Fibroblast of skin of abdomen (primary cell): Measurements from ENCODE around the gene MNT.

Source experiments
- DNase-seq: peaks from one replicate; pipeline ENCODE4 v3.0.0-alpha.2; 2013

Gene MNT

GRCh38 chr17:2380226-2380922, 20.5 kb downstream of the MNT start:
- no peak for DNase-seq

GRCh38 chr17:2379489-2380225, 21.2 kb downstream of the MNT start:
- DNase-seq = no peak

- DNase-seq = no peak
Observed at GRCh38 chr17:2378905-2379304, 22.0 kb downstream of the MNT start.

GRCh38 chr17:2377659-2378058, 23.2 kb downstream of the MNT start:
- DNase-seq = no peak

GRCh38 chr17:2376107-2376506, 24.8 kb downstream of the MNT start:
- DNase-seq = no peak

GRCh38 chr17:2375406-2375805, 25.5 kb downstream of the MNT start:
- no peak for DNase-seq

- DNase-seq = no peak
Observed at GRCh38 chr17:2374549-2375285, 26.1 kb downstream of the MNT start.

GRCh38 chr17:2373179-2373578, 27.7 kb downstream of the MNT start:
- DNase-seq = no peak

- DNase-seq = no peak
Observed at GRCh38 chr17:2372681-2373080, 28.2 kb downstream of the MNT start.

GRCh38 chr17:2372180-2372579, 28.7 kb downstream of the MNT start:
- no peak for DNase-seq

- no peak for DNase-seq
Observed at GRCh38 chr17:2371183-2372130, 29.4 kb downstream of the MNT start.

GRCh38 chr17:2370211-2370589, 30.7 kb downstream of the MNT start:
- no peak for DNase-seq

GRCh38 chr17:2369551-2370210, 31.2 kb downstream of the MNT start:
- no peak for DNase-seq

GRCh38 chr17:2369039-2369438, 31.8 kb downstream of the MNT start:
- no peak for DNase-seq

GRCh38 chr17:2368359-2368758, 32.5 kb downstream of the MNT start:
- DNase-seq = no peak

- no peak for DNase-seq
Observed at GRCh38 chr17:2366747-2367494, 33.9 kb downstream of the MNT start.

GRCh38 chr17:2365132-2365531, 35.7 kb downstream of the MNT start:
- no peak for DNase-seq

GRCh38 chr17:2364763-2365116, 36.1 kb downstream of the MNT start:
- DNase-seq = no peak

- DNase-seq = no peak
Observed at GRCh38 chr17:2363851-2364762, 36.8 kb downstream of the MNT start.

- DNase-seq = no peak
Observed at GRCh38 chr17:2363318-2363717, 37.5 kb downstream of the MNT start.
